ENCODE data around the gene JAZF1. TPM values are rescaled to one million over a fixed set of nuclear protein-coding genes. Genes with fewer than 3 reads are reported as not detected.
A peak's percentile ranks its signal among the peaks of the same experiment; 100 is the strongest.

The JAZF1 gene
- total and polyA plus RNA-seq, 7 donors: 2.3 to 10.6 (median 5.3) TPM

GRCh38 chr7:28121496-28121895 lies 59.1 kb downstream of the JAZF1 start:
- no peak overlapping the region for H3K4me3 ChIP-seq
- DNase-seq (no peak), ATAC-seq (no peak)
- H3K9me3 ChIP-seq: no peaks in the 10 kb centered on the region
- no peaks in the 10 kb centered on the region for H3K27me3 ChIP-seq (ENCODE audit: insufficient read depth in 3 of 3, low read length in 2 of 3)
- WGBS, 3 donors: 94 to 99% (median 98%) methylated on average over 5 of the region's 5 CpGs
- TF ChIP-seq, protein P1, sequence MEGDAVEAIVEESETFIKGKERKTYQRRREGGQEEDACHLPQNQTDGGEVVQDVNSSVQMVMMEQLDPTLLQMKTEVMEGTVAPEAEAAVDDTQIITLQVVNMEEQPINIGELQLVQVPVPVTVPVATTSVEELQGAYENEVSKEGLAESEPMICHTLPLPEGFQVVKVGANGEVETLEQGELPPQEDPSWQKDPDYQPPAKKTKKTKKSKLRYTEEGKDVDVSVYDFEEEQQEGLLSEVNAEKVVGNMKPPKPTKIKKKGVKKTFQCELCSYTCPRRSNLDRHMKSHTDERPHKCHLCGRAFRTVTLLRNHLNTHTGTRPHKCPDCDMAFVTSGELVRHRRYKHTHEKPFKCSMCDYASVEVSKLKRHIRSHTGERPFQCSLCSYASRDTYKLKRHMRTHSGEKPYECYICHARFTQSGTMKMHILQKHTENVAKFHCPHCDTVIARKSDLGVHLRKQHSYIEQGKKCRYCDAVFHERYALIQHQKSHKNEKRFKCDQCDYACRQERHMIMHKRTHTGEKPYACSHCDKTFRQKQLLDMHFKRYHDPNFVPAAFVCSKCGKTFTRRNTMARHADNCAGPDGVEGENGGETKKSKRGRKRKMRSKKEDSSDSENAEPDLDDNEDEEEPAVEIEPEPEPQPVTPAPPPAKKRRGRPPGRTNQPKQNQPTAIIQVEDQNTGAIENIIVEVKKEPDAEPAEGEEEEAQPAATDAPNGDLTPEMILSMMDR (IDR thresholded peaks at IDR 0.05): no peak
- no peak overlapping the region for H3K27ac ChIP-seq
- intact Hi-C loops (cut with DNase I): no loop called here
- H3K4me1 ChIP-seq: peaks cover 6% of the 10 kb centered on the region
- H3K36me3 ChIP-seq (ENCODE audit: insufficient read depth in 1 of 2, low read depth in 1 of 2): no peaks in the 10 kb centered on the region

DNA sequence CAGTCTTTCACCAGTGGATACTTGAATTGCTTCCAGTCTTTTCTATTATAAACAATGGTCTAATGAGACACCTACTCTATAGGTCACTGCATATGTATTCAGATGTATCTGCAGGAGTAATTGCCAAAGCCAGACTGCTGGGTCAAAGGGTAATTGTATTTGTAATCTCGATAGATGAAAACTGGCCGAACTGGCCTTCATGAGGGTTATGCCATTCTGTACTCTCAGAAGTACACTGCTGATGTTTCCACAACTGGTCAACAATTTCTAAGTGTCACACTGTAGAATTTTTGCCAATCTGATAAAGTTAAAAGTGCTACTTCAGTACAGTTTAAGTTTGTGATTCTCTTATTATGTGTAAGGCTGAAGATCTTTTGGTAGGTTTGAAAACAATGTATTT lies 64.6 kb downstream of the JAZF1 start:
- no peaks in the 10 kb centered on the region for H3K9me3 ChIP-seq
- DNase-seq: no peak
- H3K27ac ChIP-seq: no peak overlapping the region
- 94 to 96% (median 95%) methylated on average over 2 of the region's 2 CpGs for WGBS, 3 donors
- peaks cover 3% of the 10 kb centered on the region for H3K4me1 ChIP-seq
- H3K27me3 ChIP-seq (ENCODE audit: insufficient read depth in 3 of 3, low read length in 2 of 3): no peaks in the 10 kb centered on the region
- ATAC-seq: no peak
- TF ChIP-seq, protein P1 (IDR thresholded peaks at IDR 0.05): no peak
- H3K4me3 ChIP-seq: no peak overlapping the region
- H3K36me3 ChIP-seq (ENCODE audit: insufficient read depth in 1 of 2, low read depth in 1 of 2): no peaks in the 10 kb centered on the region
- intact Hi-C loops (cut with DNase I): no loop called here

DNA sequence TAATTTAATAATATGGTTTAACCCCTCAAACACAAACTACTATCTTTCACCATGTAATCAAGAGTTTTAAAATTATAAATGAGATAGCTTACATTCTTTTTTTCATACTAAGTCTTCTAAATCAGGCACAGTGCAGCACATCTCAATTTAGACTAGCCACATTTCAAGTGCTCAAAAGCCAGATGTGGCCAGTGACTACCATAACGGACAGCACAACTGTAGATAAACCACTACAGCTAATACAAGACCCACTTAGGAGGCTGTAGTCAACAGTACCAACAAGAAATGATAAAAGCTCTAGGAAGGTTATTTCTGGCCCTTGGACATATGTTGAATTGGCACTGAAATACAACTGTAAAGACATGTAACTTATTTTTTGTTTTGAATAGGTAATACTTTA lies 65.3 kb downstream of the JAZF1 start:
- Histone ChIP-seq H3K27ac (no peak overlapping the region), H3K9me3 (no peaks in the 10 kb centered on the region), H3K4me1 (peaks cover 3% of the 10 kb centered on the region), H3K4me3 (no peak overlapping the region), H3K36me3 (ENCODE audit: insufficient read depth in 1 of 2, low read depth in 1 of 2) (no peaks in the 10 kb centered on the region), H3K27me3 (ENCODE audit: insufficient read depth in 3 of 3, low read length in 2 of 3) (no peaks in the 10 kb centered on the region)
- ATAC-seq (peak in 1 of 4 donors; percentile 61), DNase-seq (no peak)
- intact Hi-C loops (cut with DNase I): no loop called here
- WGBS, 3 donors: 79 to 87% (median 81%) methylated on average over 1 of the region's 1 CpG
- TF ChIP-seq, protein P1 (IDR thresholded peaks at IDR 0.05): no peak

- ATAC-seq (no peak), DNase-seq (no peak)
- no peak overlapping the region for H3K4me3 ChIP-seq
- no peak overlapping the region for H3K27ac ChIP-seq
- H3K36me3 ChIP-seq (ENCODE audit: insufficient read depth in 1 of 2, low read depth in 1 of 2): no peaks in the 10 kb centered on the region
- H3K4me1 ChIP-seq: peaks cover 3% of the 10 kb centered on the region
- WGBS, 3 donors: 69 to 90% (median 71%) methylated on average over 4 of the region's 4 CpGs
- TF ChIP-seq, protein P1 (IDR thresholded peaks at IDR 0.05): no peak
- H3K27me3 ChIP-seq (ENCODE audit: insufficient read depth in 3 of 3, low read length in 2 of 3): no peaks in the 10 kb centered on the region
- H3K9me3 ChIP-seq: no peaks in the 10 kb centered on the region
- intact Hi-C loops (cut with DNase I): no loop called here
These were observed 66.5 kb downstream of the JAZF1 start for GRCh38 chr7:28114056-28114455.

DNA sequence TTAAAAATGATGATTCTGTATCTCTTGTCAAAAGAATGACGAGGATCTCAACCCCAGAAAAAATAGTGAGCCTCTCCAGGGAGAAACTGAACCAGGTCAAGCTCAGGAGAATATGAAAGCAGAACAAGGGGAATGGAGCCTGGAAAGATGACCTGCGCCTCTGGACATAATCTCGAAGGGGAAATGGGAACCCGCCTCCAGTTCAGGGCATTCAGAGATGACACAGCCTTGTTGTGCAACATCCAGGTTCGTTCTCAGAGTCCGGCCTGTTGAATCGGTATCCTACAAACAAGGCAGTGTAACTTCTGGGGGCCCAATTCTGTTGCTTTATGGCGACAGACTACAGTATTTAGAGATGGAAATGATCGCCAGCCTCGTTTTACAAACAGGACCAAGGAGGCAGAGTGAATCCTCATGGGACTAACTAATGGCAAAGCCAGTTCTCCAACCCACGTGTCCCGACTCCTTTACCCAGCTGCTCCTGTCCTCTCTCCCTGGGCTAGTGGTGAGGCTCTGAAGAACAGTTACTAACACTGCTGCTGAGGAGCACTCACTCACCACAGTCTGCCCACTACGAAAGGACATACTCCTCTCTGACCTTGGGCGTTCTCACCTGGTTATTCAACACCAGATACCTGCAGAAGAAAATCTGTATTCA lies 67.6 kb downstream of the JAZF1 start:
- Histone ChIP-seq H3K4me3 (no peak overlapping the region), H3K4me1 (peaks cover 10% of the 10 kb centered on the region), H3K27ac (no peak overlapping the region), H3K27me3 (ENCODE audit: insufficient read depth in 3 of 3, low read length in 2 of 3) (no peaks in the 10 kb centered on the region), H3K9me3 (no peaks in the 10 kb centered on the region), H3K36me3 (ENCODE audit: insufficient read depth in 1 of 2, low read depth in 1 of 2) (no peaks in the 10 kb centered on the region)
- TF ChIP-seq, protein P1 (IDR thresholded peaks at IDR 0.05): no peak
- DNase-seq (peak; percentile 40 to 68), ATAC-seq (peak in 3 of 4 donors; percentile 35 to 70 (median 49))
- WGBS, 3 donors: 75 to 80% (median 77%) methylated on average over 14 of the region's 14 CpGs
- intact Hi-C loops (cut with DNase I): no loop called here

All from psoas muscle (tissue), 8 donors.